GM12874 (cell line): Measurements from ENCODE around the gene LRP3.

Source experiments
- TF ChIP-seq, protein P1 (sequence below): IDR thresholded peaks from 2 replicates; pipeline ENCODE4 v1.5.1; 2011; ENCODE audit warnings: low read depth, mild to moderate bottlenecking, control low read depth, low read length, moderate library complexity; ENCODE audit not compliant: insufficient read depth

Gene LRP3

DNA sequence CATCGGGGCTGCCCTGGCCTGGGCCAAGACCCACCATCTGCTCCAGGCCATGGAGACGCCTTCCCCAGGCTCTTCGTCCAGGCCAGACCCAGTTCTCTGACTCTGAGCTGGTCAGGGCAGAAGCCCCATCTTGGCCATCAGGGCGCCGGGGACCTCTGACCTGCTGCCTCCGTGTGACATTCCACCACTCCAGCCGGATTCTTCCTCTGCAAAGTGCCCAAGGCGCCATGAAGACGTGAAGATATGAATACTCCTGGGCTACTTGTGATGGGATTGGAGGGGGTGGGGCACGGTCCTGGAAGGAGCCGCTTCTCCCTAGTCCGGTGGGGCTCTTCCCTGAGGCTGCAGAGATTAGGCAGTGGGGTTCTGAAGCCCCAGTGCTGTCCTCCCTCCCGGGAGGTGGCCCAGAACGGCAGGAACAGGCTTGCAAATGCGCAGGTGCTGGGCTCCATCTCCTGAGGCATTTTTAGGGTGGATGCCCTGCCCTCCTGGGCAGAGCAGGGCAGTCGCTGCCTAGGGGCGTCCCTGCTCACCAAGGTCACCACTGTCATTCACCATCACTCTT is 57.5 kb downstream of the LRP3 start:
- TF ChIP-seq, protein P1, sequence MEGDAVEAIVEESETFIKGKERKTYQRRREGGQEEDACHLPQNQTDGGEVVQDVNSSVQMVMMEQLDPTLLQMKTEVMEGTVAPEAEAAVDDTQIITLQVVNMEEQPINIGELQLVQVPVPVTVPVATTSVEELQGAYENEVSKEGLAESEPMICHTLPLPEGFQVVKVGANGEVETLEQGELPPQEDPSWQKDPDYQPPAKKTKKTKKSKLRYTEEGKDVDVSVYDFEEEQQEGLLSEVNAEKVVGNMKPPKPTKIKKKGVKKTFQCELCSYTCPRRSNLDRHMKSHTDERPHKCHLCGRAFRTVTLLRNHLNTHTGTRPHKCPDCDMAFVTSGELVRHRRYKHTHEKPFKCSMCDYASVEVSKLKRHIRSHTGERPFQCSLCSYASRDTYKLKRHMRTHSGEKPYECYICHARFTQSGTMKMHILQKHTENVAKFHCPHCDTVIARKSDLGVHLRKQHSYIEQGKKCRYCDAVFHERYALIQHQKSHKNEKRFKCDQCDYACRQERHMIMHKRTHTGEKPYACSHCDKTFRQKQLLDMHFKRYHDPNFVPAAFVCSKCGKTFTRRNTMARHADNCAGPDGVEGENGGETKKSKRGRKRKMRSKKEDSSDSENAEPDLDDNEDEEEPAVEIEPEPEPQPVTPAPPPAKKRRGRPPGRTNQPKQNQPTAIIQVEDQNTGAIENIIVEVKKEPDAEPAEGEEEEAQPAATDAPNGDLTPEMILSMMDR = no peak

DNA sequence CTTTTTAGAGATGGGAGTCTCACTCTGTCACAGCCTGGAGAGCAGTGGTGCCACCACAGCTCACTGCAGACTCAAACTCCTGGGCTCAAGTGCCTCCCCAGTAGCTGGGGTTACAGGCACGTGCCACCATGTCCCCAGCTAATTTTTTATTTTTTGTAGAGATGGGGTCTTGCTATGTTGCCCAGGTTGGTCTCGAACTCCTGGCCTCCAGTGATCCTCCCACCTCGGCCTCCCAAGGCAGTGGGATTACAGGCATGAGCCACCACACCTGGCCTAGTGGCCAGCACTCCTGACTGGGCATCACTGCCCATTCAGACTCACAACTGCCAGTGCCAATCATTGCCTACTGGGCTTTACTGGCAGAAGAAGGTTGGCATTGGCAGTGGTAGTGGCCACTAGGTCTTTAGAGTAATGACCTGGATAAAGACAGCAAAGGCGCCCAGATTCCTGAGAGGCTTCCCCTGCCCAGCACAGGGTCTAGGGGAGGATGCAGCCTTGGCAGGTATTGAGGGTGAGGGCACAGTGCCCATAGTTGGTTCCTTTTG is 58.4 kb downstream of the LRP3 start:
- TF ChIP-seq, protein P1 = no peak

DNA sequence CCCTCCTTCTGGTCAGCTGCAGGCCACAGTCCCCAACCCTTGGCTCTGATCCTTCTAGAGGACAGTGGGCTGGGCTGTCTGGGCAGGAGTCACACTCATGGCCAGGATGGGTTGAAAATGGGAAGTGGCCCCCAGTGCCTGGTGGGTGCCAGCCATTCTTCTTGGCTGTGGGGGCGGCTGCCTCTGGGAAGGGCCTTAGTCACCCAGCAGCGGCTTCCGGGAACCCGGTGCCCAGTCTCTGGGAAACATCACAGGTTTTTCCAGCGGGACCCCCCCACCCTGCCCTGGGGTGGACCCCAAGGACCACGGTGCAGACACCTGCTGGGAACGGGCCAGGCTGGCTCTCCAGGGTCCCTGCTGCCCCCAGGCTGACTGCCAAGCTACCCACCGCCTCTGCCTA is 58.8 kb downstream of the LRP3 start:
- TF ChIP-seq, protein P1 = no peak

DNA sequence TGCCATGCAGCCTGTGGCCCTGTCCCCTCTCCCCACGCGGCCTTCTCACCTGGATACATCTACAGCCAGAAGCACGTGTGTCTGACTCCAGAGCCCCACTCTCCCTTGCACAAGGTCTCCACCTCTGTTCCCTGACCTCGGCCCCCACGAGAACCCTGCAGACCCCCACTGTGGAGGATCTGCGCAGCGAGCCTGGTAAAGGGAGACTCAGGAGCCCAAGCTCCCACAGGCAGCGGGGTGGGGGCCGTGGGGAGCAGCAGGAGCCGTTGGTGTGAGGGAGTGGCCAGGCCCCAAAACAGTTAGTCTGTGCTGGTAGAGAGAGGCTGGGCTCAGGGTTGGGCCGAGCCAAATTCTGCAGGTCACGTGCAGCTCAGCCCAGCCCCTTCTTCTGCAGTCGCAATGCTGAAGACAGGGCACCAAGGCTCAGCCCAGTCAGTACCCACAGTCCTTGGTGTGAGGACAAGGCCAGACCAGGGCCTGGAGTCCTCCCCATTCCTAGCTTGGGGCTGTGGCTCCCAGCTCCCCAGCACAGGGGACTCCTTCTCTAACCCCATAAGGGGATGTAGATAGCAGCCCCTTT is 60.2 kb downstream of the LRP3 start:
- TF ChIP-seq, protein P1 = no peak

DNA sequence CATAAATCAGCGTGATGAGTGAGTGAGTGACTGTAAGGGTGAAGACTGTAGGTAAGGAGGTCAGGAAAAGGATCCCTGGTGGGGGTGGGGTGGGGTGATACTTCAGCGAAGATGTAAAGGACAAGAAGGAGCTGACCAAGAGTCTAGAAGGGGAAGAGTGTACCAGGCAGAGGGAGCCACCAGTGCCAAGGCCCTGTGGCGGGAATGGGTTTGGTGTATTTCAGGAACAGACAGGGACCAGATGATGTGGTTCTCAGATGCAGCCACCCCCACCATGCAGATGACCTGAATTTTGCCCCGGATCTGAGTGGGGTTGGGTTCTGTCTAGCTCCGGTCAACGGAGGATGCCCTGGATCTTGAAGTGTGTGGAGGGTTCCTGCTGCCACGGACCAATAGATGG is 61.7 kb downstream of the LRP3 start:
- TF ChIP-seq, protein P1 = no peak

DNA sequence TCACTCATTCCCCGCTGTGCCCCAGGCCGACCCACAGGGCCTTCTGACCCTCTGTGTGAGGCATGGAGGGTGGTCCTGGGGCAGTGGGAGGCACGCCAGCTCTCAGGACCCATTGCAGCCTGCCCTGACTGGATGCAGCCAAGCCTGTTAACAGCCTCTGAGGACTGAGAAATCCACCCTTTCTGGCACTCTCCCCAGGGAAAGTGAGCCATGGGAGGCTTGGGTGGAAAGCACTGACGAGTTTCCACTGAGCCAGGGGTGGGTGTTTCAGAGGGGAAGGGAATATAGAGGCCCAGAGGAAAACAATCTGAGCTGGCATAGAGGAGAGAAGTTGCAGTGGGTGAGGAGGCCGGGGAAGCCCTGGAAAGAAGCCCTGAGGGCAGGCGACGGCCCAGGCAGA is 62.1 kb downstream of the LRP3 start:
- TF ChIP-seq, protein P1 = no peak

DNA sequence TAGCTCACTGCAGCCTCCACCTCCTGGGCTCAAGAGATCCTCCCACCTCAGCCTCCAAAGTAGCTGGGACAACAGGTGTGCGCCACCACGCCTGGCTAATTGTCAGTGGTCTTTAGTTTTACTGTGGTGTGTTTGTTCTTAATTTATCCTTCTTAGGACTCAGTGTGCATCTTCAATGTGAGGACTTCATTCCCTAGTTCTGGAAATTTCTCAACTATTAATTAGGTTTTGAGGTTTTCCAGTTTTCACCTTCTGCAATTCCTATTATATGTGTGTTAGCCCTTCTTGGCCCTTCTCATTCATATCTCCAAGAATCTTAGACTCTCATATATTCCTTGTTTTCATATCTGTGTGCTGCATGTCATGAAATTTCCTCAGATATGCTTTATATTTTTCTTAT is 63.7 kb downstream of the LRP3 start:
- TF ChIP-seq, protein P1 = no peak
